Measurements from ENCODE around the gene SLC7A10.

DNA sequence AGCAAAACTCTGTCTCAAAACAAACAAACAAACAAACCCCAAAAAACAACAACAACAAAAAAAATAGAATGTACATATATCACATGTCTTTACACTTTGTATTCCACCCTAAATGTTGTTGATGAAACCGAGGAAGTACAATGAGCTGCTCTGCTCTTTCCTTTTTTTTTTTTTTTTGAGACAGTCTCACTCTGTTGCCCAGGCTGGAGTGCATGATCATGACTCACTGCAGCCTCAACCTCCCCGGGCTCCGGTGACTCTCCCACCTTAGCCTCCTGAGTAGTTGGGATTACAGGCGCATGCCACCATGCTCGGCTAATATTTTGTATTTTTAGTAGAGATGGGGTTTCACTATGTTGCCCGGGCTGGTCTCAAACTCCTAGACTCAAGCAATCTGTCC lies 62.2 kb downstream of the SLC7A10 start:
- no peak for TF ChIP-seq CTCF (conservative IDR thresholded peaks at IDR 0.05; ENCODE audit: low read length)
- TF ChIP-seq EZH2phosphoT487 (IDR thresholded peaks at IDR 0.05; ENCODE audit: borderline replicate concordance, low read depth, low read length), result no peak
